Smooth muscle cell (in vitro differentiated cells): ENCODE data around the gene SUCNR1. TPM values are rescaled to one million over a fixed set of nuclear protein-coding genes. Genes with fewer than 3 reads are reported as not detected.

Experiments used
- DNase-seq: peaks from one replicate; lab custom pipeline; 2025; ENCODE audit not compliant: unreplicated experiment; lab: John Stamatoyannopoulos, UW
- H2AFZ ChIP-seq: fragments of 200-600 bp; sonication (generic); 2 replicates; pipeline ENCODE4 v1.6.0; 2016; ENCODE audit warnings: antibody characterized with exemption, low read depth, mild to moderate bottlenecking
- H3F3A ChIP-seq: fragments of 200-600 bp; sonication (generic); 2 replicates; pipeline ENCODE4 v1.6.0; 2017; ENCODE audit warnings: antibody characterized with exemption, low read depth
- H3K27ac ChIP-seq: fragments of 200-600 bp; sonication (generic); 2 replicates; pipeline ENCODE4 v1.5.1; 2016; ENCODE audit warnings: low read depth, mild to moderate bottlenecking
- H3K27me3 ChIP-seq: fragments of 200-600 bp; sonication (generic); 2 replicates; pipeline ENCODE4 v1.6.1; 2016; ENCODE audit warnings: low read depth, mild to moderate bottlenecking
- H3K36me3 ChIP-seq: fragments of 200-600 bp; sonication (generic); 2 replicates; pipeline ENCODE4 v1.5.1; 2016; ENCODE audit warnings: low read depth
- H3K4me1 ChIP-seq: fragments of 200-600 bp; sonication (generic); 2 replicates; pipeline ENCODE4 v1.5.1; 2016; ENCODE audit warnings: low read depth
- H3K4me2 ChIP-seq: fragments of 200-600 bp; sonication (generic); 2 replicates; pipeline ENCODE4 v1.6.0; 2016; ENCODE audit warnings: mild to moderate bottlenecking
- H3K4me3 ChIP-seq: fragments of 200-600 bp; sonication (generic); 2 replicates; pipeline ENCODE4 v1.5.1; 2016; ENCODE audit warnings: mild to moderate bottlenecking
- H3K79me2 ChIP-seq: fragments of 200-600 bp; sonication (generic); 2 replicates; pipeline ENCODE4 v1.6.0; 2016; ENCODE audit warnings: low read depth, mild to moderate bottlenecking
- H3K9ac ChIP-seq: fragments of 200-600 bp; sonication (generic); 2 replicates; pipeline ENCODE4 v1.6.0; 2016; ENCODE audit warnings: low read depth
- H3K9me3 ChIP-seq: fragments of 200-600 bp; sonication (generic); replicated peaks from 2 replicates; pipeline ENCODE4 v1.5.1; 2016; ENCODE audit warnings: low read depth
- H4K20me1 ChIP-seq: fragments of 200-600 bp; sonication (generic); 2 replicates; pipeline ENCODE4 v1.6.0; 2016; ENCODE audit warnings: low read depth
- WGBS: methylation state at CpG from one replicate; pipeline ENCODE4 v1.1.7; 2016; ENCODE audit warnings: low lambda C conversion rate; 5-methylcytosine and 5-hydroxymethylcytosine counted together
- polyA plus RNA-seq: library from polyadenylated mRNA; unstranded; fragments of >200 nt; fragmentation: Nextera tagmentation; extraction: Ambion mirVana; gene quantifications from 2 replicates; pipeline ENCODE4 v1.2.1, GENCODE V29; 2016
- total RNA-seq: library from RNA; depleted of rRNA; stranded (reverse); fragments of >200 nt; gene quantifications from 2 replicates; pipeline ENCODE4 v1.2.3, GENCODE V29; 2014
- TF ChIP-seq, protein P1 (sequence below): fragments of 200-600 bp; sonication (generic); IDR thresholded peaks from 2 replicates; pipeline ENCODE4 v1.5.1; 2017; ENCODE audit warnings: borderline replicate concordance, mild to moderate bottlenecking, antibody characterized with exemption; ENCODE audit not compliant: insufficient read depth, poor library complexity, severe bottlenecking

The SUCNR1 gene
- total and polyA plus RNA-seq, 2 experiments from 2014 or later, result not detected

DNA sequence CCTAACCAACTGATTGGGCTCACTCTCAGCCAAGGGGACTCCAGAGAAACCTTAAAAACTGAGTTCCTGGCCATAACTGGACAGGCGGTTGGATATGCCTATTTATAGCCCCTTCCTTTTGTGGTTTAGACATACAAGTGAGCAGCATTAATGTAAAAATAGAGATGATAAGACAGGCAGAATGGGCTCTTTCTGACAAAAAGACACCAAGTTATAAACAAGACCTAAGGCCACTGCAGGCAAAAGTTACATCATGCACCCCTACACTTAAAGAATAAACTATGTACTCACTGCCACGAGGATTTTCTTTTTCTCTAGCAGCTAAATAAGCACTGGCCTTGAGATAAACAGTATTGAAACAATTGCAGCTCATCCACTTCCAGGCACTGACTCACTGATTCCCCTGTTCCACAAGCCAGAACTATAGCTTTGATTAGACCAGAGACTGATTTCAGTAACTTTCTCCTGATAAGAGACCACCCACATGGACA lies 30.1 kb downstream of the SUCNR1 start:
- Histone ChIP-seq H3K4me1 (peaks cover 31% of the 10 kb centered on the region), H3K27ac (no peak overlapping the region), H3K79me2 (no peaks in the 10 kb centered on the region), H3K9ac (no peak overlapping the region), H4K20me1 (no peaks in the 10 kb centered on the region), H3F3A (peaks cover 7% of the 10 kb centered on the region), H3K9me3 (no peaks in the 10 kb centered on the region), H3K4me3 (no peak overlapping the region), H3K4me2 (peak overlapping the region; percentile 1), H3K36me3 (no peaks in the 10 kb centered on the region), H2AFZ (no peak overlapping the region), H3K27me3 (no peaks in the 10 kb centered on the region)
- WGBS, result 6% methylated on average over 2 of the region's 2 CpGs
- DNase-seq, result no peak
- TF ChIP-seq, protein P1, sequence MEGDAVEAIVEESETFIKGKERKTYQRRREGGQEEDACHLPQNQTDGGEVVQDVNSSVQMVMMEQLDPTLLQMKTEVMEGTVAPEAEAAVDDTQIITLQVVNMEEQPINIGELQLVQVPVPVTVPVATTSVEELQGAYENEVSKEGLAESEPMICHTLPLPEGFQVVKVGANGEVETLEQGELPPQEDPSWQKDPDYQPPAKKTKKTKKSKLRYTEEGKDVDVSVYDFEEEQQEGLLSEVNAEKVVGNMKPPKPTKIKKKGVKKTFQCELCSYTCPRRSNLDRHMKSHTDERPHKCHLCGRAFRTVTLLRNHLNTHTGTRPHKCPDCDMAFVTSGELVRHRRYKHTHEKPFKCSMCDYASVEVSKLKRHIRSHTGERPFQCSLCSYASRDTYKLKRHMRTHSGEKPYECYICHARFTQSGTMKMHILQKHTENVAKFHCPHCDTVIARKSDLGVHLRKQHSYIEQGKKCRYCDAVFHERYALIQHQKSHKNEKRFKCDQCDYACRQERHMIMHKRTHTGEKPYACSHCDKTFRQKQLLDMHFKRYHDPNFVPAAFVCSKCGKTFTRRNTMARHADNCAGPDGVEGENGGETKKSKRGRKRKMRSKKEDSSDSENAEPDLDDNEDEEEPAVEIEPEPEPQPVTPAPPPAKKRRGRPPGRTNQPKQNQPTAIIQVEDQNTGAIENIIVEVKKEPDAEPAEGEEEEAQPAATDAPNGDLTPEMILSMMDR, result no peak

DNA sequence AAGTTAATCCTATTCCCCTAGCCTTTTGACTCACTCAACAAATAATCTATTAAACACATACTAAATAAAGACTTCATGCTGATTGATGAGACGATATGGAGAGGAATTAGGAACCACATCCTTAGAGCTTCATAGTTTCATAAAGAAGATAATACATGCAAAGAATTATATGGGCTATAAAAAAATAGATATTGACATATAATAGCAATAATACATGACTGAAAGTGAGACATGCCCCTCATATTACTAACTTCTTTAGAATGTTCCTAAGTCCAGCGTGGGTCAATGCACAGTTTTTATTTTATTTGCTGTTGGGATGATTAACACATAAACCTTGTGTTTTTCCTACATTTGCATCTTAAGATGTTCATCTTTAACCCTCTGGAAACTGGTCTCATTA lies 32.2 kb downstream of the SUCNR1 start:
- H3K9me3 ChIP-seq, result no peaks in the 10 kb centered on the region
- 88% methylated on average over 2 of the region's 2 CpGs for WGBS
- H3K79me2 ChIP-seq, result no peaks in the 10 kb centered on the region
- no peaks in the 10 kb centered on the region for H4K20me1 ChIP-seq
- no peak overlapping the region for H2AFZ ChIP-seq
- DNase-seq, result no peak
- no peaks in the 10 kb centered on the region for H3K27me3 ChIP-seq
- peaks cover 31% of the 10 kb centered on the region for H3K4me1 ChIP-seq
- no peak overlapping the region for H3K27ac ChIP-seq
- TF ChIP-seq, protein P1, result no peak
- no peak overlapping the region for H3K4me3 ChIP-seq
- no peak overlapping the region for H3K9ac ChIP-seq
- peaks cover 7% of the 10 kb centered on the region for H3F3A ChIP-seq
- no peaks in the 10 kb centered on the region for H3K36me3 ChIP-seq
- H3K4me2 ChIP-seq, result no peak overlapping the region

DNA sequence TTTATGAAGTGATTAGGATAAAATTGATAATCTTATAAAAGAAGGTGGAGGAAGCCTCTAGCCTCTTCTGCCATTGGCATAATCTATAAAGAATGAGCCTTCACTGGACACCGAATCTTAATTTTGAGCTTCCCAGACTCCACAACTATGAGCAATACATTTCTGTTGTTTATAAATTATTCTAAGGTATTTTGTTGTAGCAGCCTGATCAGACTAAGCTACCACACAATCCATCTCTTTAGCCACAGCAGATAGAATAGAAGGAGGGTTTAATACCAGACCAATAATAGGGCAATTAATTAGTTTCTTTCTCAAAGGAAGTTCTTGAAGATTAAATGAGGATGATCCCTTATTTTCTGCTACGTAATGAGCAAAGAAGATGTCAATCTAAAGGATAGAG lies 33.3 kb downstream of the SUCNR1 start:
- no peak overlapping the region for H2AFZ ChIP-seq
- H3K36me3 ChIP-seq, result no peaks in the 10 kb centered on the region
- no peak overlapping the region for H3K27ac ChIP-seq
- TF ChIP-seq, protein P1, result no peak
- peaks cover 7% of the 10 kb centered on the region for H3F3A ChIP-seq
- no peak overlapping the region for H3K4me2 ChIP-seq
- no peaks in the 10 kb centered on the region for H4K20me1 ChIP-seq
- no peaks in the 10 kb centered on the region for H3K9me3 ChIP-seq
- no peaks in the 10 kb centered on the region for H3K79me2 ChIP-seq
- no peak overlapping the region for H3K4me3 ChIP-seq
- WGBS, result 82% methylated on average over 2 of the region's 2 CpGs
- H3K27me3 ChIP-seq, result no peaks in the 10 kb centered on the region
- no peak overlapping the region for H3K9ac ChIP-seq
- DNase-seq, result no peak
- peaks cover 20% of the 10 kb centered on the region for H3K4me1 ChIP-seq

DNA sequence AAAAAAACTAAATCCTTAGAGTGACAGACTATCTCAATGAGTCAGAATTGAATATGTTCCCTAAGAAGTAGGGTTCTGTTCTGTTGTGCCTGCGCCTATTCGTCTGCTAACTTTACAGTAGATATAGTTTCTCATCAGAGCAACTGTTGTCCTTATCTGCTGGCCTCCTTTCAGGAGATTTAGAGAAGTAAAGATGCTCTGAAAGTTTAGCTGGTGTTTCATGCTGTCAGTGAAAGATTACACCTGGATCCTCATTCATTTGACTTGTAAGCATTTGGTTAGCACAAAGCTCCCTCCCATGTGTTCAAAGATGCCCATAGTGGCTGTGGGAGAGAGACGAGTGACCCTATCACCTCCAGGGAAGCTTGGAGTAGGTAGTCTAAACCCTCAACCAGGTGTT lies 35.0 kb downstream of the SUCNR1 start:
- 81% methylated on average over 3 of the region's 3 CpGs for WGBS
- TF ChIP-seq, protein P1, result no peak
- peaks cover 7% of the 10 kb centered on the region for H3F3A ChIP-seq
- no peaks in the 10 kb centered on the region for H3K79me2 ChIP-seq
- H3K9ac ChIP-seq, result no peak overlapping the region
- H2AFZ ChIP-seq, result no peak overlapping the region
- H3K4me3 ChIP-seq, result no peak overlapping the region
- H3K27ac ChIP-seq, result no peak overlapping the region
- no peak overlapping the region for H3K4me2 ChIP-seq
- no peaks in the 10 kb centered on the region for H3K27me3 ChIP-seq
- H3K36me3 ChIP-seq, result no peaks in the 10 kb centered on the region
- peaks cover 5% of the 10 kb centered on the region for H3K4me1 ChIP-seq
- H3K9me3 ChIP-seq, result no peaks in the 10 kb centered on the region
- DNase-seq, result no peak
- H4K20me1 ChIP-seq, result no peaks in the 10 kb centered on the region
